ENCODE results near the gene DMD.

Gene DMD

GRCh38 chrX:32448320-32448719 lies 763.0 kb downstream of the DMD start:
- Histone ChIP-seq H3K4me3 (ENCODE audit: low read length) (no peak overlapping the region), H3K9me3 (replicated peaks; ENCODE audit: insufficient read depth, low read length) (no peaks in the 10 kb centered on the region), H3K36me3 (replicated peaks; ENCODE audit: insufficient read depth, low read length) (no peaks in the 10 kb centered on the region), H3K4me1 (ENCODE audit: low read length) (peaks cover 16% of the 10 kb centered on the region), H3K79me2 (ENCODE audit: low read length) (no peaks in the 10 kb centered on the region), H3F3A (ENCODE audit: insufficient read depth, low read length) (peaks cover 5% of the 10 kb centered on the region), H3K27me3 (replicated peaks; ENCODE audit: insufficient read depth, low read length) (no peaks in the 10 kb centered on the region), H3K9me2 (replicated peaks; ENCODE audit: insufficient read depth, low read length) (no peaks in the 10 kb centered on the region), H3K27ac (ENCODE audit: low read length) (peak overlapping the region; percentile 57; the same call in 1 of the 2 replicates), H3K4me2 (ENCODE audit: low read depth, low read length) (peak overlapping the region; percentile 50; the same call in 1 of the 2 replicates), H2AFZ (ENCODE audit: low read length) (no peak overlapping the region), H3K9ac (ENCODE audit: low read length) (no peak overlapping the region), H4K20me1 (ENCODE audit: insufficient read depth, low read length) (no peaks in the 10 kb centered on the region)
- DNase-seq = peak; percentile 84
- TF ChIP-seq CTCF (IDR thresholded peaks at IDR 0.05; ENCODE audit: low read length) (no peak), EZH2phosphoT487 (IDR thresholded peaks at IDR 0.05; ENCODE audit: low read length) (no peak), EZH2 (optimal IDR thresholded peaks at IDR 0.05; ENCODE audit: low read depth, low read length) (no peak)

GRCh38 chrX:32447640-32448039 lies 763.7 kb downstream of the DMD start:
- Histone ChIP-seq H3F3A (ENCODE audit: insufficient read depth, low read length) (peaks cover 5% of the 10 kb centered on the region), H3K4me1 (ENCODE audit: low read length) (peaks cover 16% of the 10 kb centered on the region), H3K4me3 (ENCODE audit: low read length) (no peak overlapping the region), H3K79me2 (ENCODE audit: low read length) (no peaks in the 10 kb centered on the region), H2AFZ (ENCODE audit: low read length) (no peak overlapping the region), H3K9me3 (replicated peaks; ENCODE audit: insufficient read depth, low read length) (no peaks in the 10 kb centered on the region), H4K20me1 (ENCODE audit: insufficient read depth, low read length) (no peaks in the 10 kb centered on the region), H3K27me3 (replicated peaks; ENCODE audit: insufficient read depth, low read length) (no peaks in the 10 kb centered on the region), H3K9ac (ENCODE audit: low read length) (no peak overlapping the region), H3K9me2 (replicated peaks; ENCODE audit: insufficient read depth, low read length) (no peaks in the 10 kb centered on the region), H3K27ac (ENCODE audit: low read length) (peak overlapping the region; percentile 57; the same call in 1 of the 2 replicates), H3K36me3 (replicated peaks; ENCODE audit: insufficient read depth, low read length) (no peaks in the 10 kb centered on the region), H3K4me2 (ENCODE audit: low read depth, low read length) (no peak overlapping the region)
- TF ChIP-seq EZH2phosphoT487 (IDR thresholded peaks at IDR 0.05; ENCODE audit: low read length) (no peak), CTCF (IDR thresholded peaks at IDR 0.05; ENCODE audit: low read length) (no peak), EZH2 (optimal IDR thresholded peaks at IDR 0.05; ENCODE audit: low read depth, low read length) (no peak)
- no peak for DNase-seq

- Histone ChIP-seq H3K79me2 (ENCODE audit: low read length) (no peaks in the 10 kb centered on the region), H3K9me3 (replicated peaks; ENCODE audit: insufficient read depth, low read length) (no peaks in the 10 kb centered on the region), H3K27me3 (replicated peaks; ENCODE audit: insufficient read depth, low read length) (no peaks in the 10 kb centered on the region), H3K9ac (ENCODE audit: low read length) (no peak overlapping the region), H3K4me2 (ENCODE audit: low read depth, low read length) (no peak overlapping the region), H3F3A (ENCODE audit: insufficient read depth, low read length) (peaks cover 5% of the 10 kb centered on the region), H3K9me2 (replicated peaks; ENCODE audit: insufficient read depth, low read length) (no peaks in the 10 kb centered on the region), H3K4me3 (ENCODE audit: low read length) (no peak overlapping the region), H3K4me1 (ENCODE audit: low read length) (peaks cover 9% of the 10 kb centered on the region), H3K36me3 (replicated peaks; ENCODE audit: insufficient read depth, low read length) (no peaks in the 10 kb centered on the region), H4K20me1 (ENCODE audit: insufficient read depth, low read length) (no peaks in the 10 kb centered on the region), H3K27ac (ENCODE audit: low read length) (no peak overlapping the region), H2AFZ (ENCODE audit: low read length) (no peak overlapping the region)
- TF ChIP-seq EZH2phosphoT487 (IDR thresholded peaks at IDR 0.05; ENCODE audit: low read length) (no peak), EZH2 (optimal IDR thresholded peaks at IDR 0.05; ENCODE audit: low read depth, low read length) (no peak), CTCF (IDR thresholded peaks at IDR 0.05; ENCODE audit: low read length) (no peak)
- DNase-seq = no peak
Measured at GRCh38 chrX:32443841-32444240, 767.5 kb downstream of the DMD start.

Data from MM.1S (cell line).